Neutrophil (primary cell): ENCODE results near the gene UBQLN4.

Experiments
- H3K27ac ChIP-seq: fragments of 200-600 bp; sonication (generic); 2 replicates; pipeline ENCODE4 v1.5.1; 2016; ENCODE audit warnings: mild to moderate bottlenecking, moderate library complexity
- H3K27me3 ChIP-seq: fragments of 200-600 bp; sonication (generic); 2 replicates; pipeline ENCODE4 v1.6.0; 2016; ENCODE audit warnings: mild to moderate bottlenecking
- H3K36me3 ChIP-seq: fragments of 200-600 bp; sonication (generic); 2 replicates; pipeline ENCODE4 v1.5.1; 2017
- H3K4me1 ChIP-seq, 2 experiments: fragments of 200-600 bp in 1 of 2; sonication (generic) in 1 of 2; 1 replicate in 1 of 2; 2 replicates in 1 of 2; pipeline versions ENCODE4 v1.5.1 to v1.6.1; 2013 to 2016; ENCODE audit warnings: low read depth in 1 of 2, low read length in 1 of 2, mild to moderate bottlenecking in 1 of 2, moderate library complexity in 1 of 2; ENCODE audit not compliant: control insufficient read depth in 1 of 2, insufficient read depth in 1 of 2
- H3K4me3 ChIP-seq, 2 experiments: fragments of 200-600 bp in 1 of 2; sonication (generic) in 1 of 2; 1 replicate in 1 of 2; 2 replicates in 1 of 2; pipeline ENCODE4 v1.5.1; 2013 to 2016; ENCODE audit warnings: low read depth in 1 of 2, low read length in 1 of 2, mild to moderate bottlenecking in 1 of 2, moderate library complexity in 1 of 2
- H3K9me3 ChIP-seq: fragments of 200-600 bp; sonication (generic); 2 replicates; pipeline ENCODE4 v1.5.1; 2016
- TF ChIP-seq, protein P1 (sequence below): fragments of 200-600 bp; sonication (generic); IDR thresholded peaks from 2 replicates; pipeline ENCODE4 v1.5.1; 2016; ENCODE audit warnings: antibody characterized with exemption

Gene UBQLN4

DNA sequence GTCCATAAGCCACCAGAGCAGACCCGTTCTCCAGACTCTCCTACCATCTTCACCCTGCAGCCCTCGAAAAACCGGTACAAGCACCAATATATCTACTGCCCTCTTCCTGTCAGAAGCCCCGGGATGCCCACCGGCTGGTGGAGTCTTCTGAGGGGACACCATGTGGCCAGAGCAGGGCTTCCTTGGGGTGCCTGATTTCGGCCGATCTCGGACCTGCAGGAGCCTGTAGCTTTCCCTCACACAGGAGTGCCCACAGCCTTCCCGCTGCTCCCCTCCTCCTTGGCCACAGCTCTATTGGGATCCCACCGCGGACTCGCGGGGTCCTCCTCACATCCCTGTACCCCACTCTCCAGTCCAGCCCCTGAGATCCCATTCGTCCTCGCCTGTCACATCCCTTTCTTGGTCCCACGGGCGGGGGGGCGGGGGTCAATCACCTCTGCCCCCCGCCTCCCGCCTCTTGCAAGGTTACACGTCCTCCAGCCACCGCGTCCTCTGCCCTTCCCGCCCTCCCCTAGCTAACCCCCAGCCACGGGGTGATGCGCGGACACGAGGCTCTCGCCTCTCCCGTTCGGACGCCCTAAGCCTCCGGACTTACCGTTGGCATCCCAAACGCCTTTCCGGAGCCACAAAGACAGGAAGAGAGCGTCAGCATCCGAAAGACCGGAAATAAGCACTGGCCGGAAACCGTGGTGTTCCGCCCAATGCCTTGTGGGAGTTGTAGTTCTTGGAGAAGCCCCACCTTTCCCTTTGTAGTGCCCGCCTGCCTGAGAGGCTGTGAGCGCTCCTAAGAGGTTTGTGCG lies 33.1 kb downstream of the UBQLN4 start, which contains the start of gene SSR2:
TSS of gene SSR2 (minus strand) at position 659 of the 800 bp plus-strand sequence. CDS start 784 bp downstream, outside the sequence.
- H3K27ac ChIP-seq = peak within 1 kb of the TSS; percentile 87

DNA sequence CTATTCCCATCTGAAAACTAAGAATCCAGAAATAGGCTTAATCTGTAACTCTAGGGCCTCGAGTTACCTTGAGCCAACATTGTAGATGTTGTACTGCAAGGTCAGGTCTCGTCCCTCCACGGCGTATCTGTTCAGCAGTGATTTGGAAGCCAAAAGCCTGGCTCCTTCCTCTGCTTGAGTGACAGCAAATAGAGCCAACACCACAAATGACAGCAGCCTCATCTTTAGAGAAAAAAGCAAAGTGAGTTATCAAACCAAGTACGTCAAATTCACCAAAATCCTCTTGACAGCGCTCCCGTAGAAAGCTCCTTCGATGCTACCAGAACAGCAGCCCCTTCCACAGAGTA lies 33.7 kb downstream of the UBQLN4 start:
- TF ChIP-seq, protein P1, sequence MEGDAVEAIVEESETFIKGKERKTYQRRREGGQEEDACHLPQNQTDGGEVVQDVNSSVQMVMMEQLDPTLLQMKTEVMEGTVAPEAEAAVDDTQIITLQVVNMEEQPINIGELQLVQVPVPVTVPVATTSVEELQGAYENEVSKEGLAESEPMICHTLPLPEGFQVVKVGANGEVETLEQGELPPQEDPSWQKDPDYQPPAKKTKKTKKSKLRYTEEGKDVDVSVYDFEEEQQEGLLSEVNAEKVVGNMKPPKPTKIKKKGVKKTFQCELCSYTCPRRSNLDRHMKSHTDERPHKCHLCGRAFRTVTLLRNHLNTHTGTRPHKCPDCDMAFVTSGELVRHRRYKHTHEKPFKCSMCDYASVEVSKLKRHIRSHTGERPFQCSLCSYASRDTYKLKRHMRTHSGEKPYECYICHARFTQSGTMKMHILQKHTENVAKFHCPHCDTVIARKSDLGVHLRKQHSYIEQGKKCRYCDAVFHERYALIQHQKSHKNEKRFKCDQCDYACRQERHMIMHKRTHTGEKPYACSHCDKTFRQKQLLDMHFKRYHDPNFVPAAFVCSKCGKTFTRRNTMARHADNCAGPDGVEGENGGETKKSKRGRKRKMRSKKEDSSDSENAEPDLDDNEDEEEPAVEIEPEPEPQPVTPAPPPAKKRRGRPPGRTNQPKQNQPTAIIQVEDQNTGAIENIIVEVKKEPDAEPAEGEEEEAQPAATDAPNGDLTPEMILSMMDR = no peak
- Histone ChIP-seq H3K9me3 (no peaks in the 10 kb centered on the region), H3K27ac (peak overlapping the region; percentile 87), H3K4me3 (peak overlapping the region; percentile 73 to 93), H3K36me3 (peaks cover 40% of the 10 kb centered on the region), H3K27me3 (peaks cover 7% of the 10 kb centered on the region), H3K4me1 (peaks cover 21 to 22% of the 10 kb centered on the region in 2 experiments)

More for the DNA sequence above, 33.1 kb downstream of the UBQLN4 start, which contains the start of gene SSR2:
- no peaks in the 10 kb centered on the region for H3K9me3 ChIP-seq
- TF ChIP-seq, protein P1 = no peak
- H3K36me3 ChIP-seq = peaks cover 37% of the 10 kb centered on the region
- H3K27me3 ChIP-seq = peaks cover 12% of the 10 kb centered on the region
- peak within 1 kb of the TSS; percentile 73 to 93 for H3K4me3 ChIP-seq
- peaks cover 21 to 22% of the 10 kb centered on the region in 2 experiments for H3K4me1 ChIP-seq

DNA sequence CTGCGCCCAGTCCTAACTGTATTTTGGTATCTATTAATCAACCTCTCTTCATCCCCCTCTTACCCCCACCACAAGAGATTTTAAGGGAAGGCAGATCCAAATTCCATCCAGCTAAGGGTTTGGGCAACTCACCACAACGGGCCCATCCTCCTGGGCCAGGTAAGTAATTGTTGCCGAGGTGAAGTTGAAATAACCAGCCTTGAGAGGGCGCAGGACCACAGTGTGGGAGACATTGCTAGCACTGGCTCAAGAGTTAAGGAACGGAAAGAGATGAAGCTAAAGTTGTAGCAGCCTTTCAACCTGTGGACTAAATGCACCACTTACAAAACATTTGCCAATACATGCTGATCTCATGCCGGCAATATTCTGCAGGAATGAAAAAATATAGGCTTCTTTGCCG lies 38.8 kb downstream of the UBQLN4 start:
- peaks cover 91% of the 10 kb centered on the region for H3K36me3 ChIP-seq
- H3K4me1 ChIP-seq = peaks cover 11 to 12% of the 10 kb centered on the region in 2 experiments
- TF ChIP-seq, protein P1 = no peak
- H3K9me3 ChIP-seq = no peaks in the 10 kb centered on the region
- no peaks in the 10 kb centered on the region for H3K27me3 ChIP-seq
- no peak overlapping the region for H3K27ac ChIP-seq
- H3K4me3 ChIP-seq = no peak overlapping the region

DNA sequence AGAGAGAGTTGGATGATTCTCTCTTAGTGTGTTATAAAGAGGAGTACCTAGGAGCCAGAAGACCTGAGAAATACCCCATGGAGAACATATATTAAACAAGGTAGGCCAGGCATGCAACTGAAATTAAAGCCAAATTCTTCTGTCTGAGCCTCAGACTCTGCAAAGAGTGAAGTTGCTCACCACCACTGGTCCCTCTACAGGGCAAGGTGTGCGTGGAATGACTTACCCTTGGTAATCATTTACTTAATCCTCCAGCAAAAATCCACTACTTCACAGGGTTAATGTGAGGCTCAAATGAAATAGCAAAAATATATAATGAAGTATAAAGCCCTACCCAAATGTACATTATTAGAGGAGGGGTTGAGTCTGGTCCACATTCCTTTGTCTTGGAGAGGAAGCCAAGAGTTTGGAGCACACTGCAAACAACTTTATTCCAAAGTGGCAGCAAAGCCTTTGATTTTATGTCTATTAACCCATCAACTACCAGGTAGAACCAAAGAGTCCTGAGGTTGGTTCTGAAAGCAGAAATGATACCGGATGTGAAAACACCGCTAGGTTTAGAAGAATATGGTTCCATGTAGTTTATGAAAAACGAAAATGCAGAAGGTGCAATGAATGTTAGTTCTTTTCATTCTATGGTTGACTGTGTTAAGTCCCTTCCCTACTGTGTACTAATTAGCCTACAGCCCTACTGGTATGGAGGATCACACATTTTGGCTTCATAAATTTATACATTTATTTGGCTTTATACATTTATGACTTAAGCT lies 41.4 kb downstream of the UBQLN4 start:
- Histone ChIP-seq H3K9me3 (no peaks in the 10 kb centered on the region), H3K4me1 (no peaks in the 10 kb centered on the region), H3K4me3 (no peak overlapping the region), H3K27ac (no peak overlapping the region), H3K36me3 (peaks cover 94% of the 10 kb centered on the region), H3K27me3 (no peaks in the 10 kb centered on the region)
- TF ChIP-seq, protein P1 = no peak

DNA sequence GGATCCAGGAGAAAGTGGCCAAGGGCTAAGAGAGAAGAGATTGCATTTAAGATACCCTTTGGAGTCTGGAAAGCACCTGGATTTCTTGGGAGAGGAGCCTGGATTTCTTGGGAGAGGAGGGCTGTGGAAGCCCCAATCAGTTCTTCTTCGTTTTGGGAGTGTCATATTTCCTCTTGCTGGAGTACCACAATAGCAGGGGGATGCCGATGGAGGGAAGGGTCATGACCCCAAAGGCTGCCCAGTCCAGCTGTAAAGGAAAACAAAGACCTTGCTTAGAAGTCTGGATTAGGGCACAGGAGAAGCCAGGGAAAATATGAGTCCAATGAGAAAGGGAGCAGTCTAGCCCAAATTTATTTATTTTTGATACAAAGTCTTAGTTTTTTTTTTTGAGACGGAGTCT lies 44.2 kb downstream of the UBQLN4 start:
- no peak overlapping the region for H3K4me3 ChIP-seq
- H3K4me1 ChIP-seq = no peaks in the 10 kb centered on the region
- H3K27ac ChIP-seq = peak overlapping the region; percentile 31
- H3K9me3 ChIP-seq = no peaks in the 10 kb centered on the region
- TF ChIP-seq, protein P1 = no peak
- H3K27me3 ChIP-seq = no peaks in the 10 kb centered on the region
- peaks cover 80% of the 10 kb centered on the region for H3K36me3 ChIP-seq
